Uterus (tissue), 2 donors: Measurements from ENCODE around the gene FBN1.

ENCODE experiments used
- CTCF ChIP-seq, 4 experiments: fragments of 200-600 bp in 2 of 4; fragments of 450-650 bp in 2 of 4; sonication (generic) in 2 of 4; IDR thresholded peaks; one replicate each; pipeline ENCODE4 v1.5.1; 2016 to 2019; ENCODE audit warnings: antibody characterized with exemption in 4 of 4, mild to moderate bottlenecking in 2 of 4, moderate library complexity in 1 of 4
- POLR2A ChIP-seq, 2 donors: fragments of 450-650 bp; IDR thresholded peaks; one replicate each; pipeline ENCODE4 v1.6.1; 2016; ENCODE audit warnings: antibody characterized with exemption in 2 of 2, mild to moderate bottlenecking in 1 of 2, moderate library complexity in 1 of 2

GRCh38 chr15:48469271-48469670 is 176.2 kb downstream of the FBN1 start:
- TF ChIP-seq POLR2A (IDR thresholded peaks at IDR 0.05) (no peak), CTCF (IDR thresholded peaks at IDR 0.05) (no peak)
